ENCODE data around the gene STX5. TPM values are rescaled to one million over a fixed set of nuclear protein-coding genes. Genes with fewer than 3 reads are reported as not detected.

The STX5 gene
- total and polyA plus RNA-seq, 9 of the 15 experiments (the other 6 are each of a cell fraction or from before 2014, with no cell fraction given): 2.8 to 28.6 (median 23.7) TPM

- 0 out of 4 replicates have a peak, but pooled peaks of 1 of the 2 experiments have one; percentile 14 for TF ChIP-seq SIN3A (IDR thresholded peaks at IDR 0.05; ENCODE audit: borderline replicate concordance in 2 of 2, control insufficient read depth in 1 of 2, low read depth in 2 of 2, low read length in 2 of 2)
Measured at GRCh38 chr11:62857541-62857982, 25.7 kb upstream of the STX5 start (continued).

- DNase-seq (ENCODE audit: extremely low read depth in 1 of 4, low spot score in 3 of 4) (no peak), FAIRE-seq (no peak)
- in situ Hi-C loops (cut with MboI): loop anchor here (25.0 kb wide), 1 partner anchor 469 kb away; no protein-coding TSS in a partner anchor
- TF ChIP-seq RBM14 (IDR thresholded peaks at IDR 0.05; ENCODE audit: borderline replicate concordance, insufficient read depth, low read depth, low read length) (no peak), NBN (IDR thresholded peaks at IDR 0.05; ENCODE audit: low read depth) (0 out of 2 replicates have a peak, but pooled peaks have one; percentile 6), SMAD2 (IDR thresholded peaks at IDR 0.05; ENCODE audit: low read depth, low read length) (no peak), ATF2 (CRISPR knock-in tag; IDR thresholded peaks at IDR 0.05) (peak; percentile 21; the same call in 1 of the 2 replicates), PATZ1 (CRISPR knock-in tag; IDR thresholded peaks at IDR 0.05; ENCODE audit: borderline replicate concordance) (no peak), TRIM25 (IDR thresholded peaks at IDR 0.05; ENCODE audit: borderline replicate concordance) (no peak), ERF (CRISPR knock-in tag; IDR thresholded peaks at IDR 0.05) (no peak), ELF2 (CRISPR knock-in tag; IDR thresholded peaks at IDR 0.05) (no peak)
- TF ChIP-seq, protein P1, sequence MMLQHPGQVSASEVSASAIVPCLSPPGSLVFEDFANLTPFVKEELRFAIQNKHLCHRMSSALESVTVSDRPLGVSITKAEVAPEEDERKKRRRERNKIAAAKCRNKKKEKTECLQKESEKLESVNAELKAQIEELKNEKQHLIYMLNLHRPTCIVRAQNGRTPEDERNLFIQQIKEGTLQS (IDR thresholded peaks at IDR 0.05): peak; percentile 5; the same call in 1 of the 2 replicates
- TF ChIP-seq, protein P1 (CRISPR knock-in tag; conservative IDR thresholded peaks at IDR 0.05): no peak
Measured at GRCh38 chr11:62856333-62856895, 24.6 kb upstream of the STX5 start.

More at GRCh38 chr11:62856333-62856895, 24.6 kb upstream of the STX5 start:
- H3K79me2 ChIP-seq (ENCODE audit: control insufficient read depth, insufficient read depth, low read length): peaks cover 99% of the 10 kb centered on the region
- ATAC-seq: no peak
- H3K9ac ChIP-seq (ENCODE audit: insufficient read depth in 1 of 2, low read depth in 2 of 2, low read length in 2 of 2): peak overlapping the region; percentile 96
- intact Hi-C loops (cut with micrococcal nuclease): loop anchor here (2.0 to 5.0 kb wide), 2 partner anchors 16 to 459 kb away; no protein-coding TSS in a partner anchor
- no peaks in the 10 kb centered on the region for H3K9me1 ChIP-seq (ENCODE audit: control insufficient read depth, insufficient read depth, low read length)
- ChIA-PET POLR2A (interaction anchor here (0.6 to 10.0 kb wide), 47 partner anchors 8 to 835 kb away, joined by 3 to 403 read pairs (median 6); partner anchors contain the start of genes BSCL2, C11orf98, CSKMT and HNRNPUL2), CTCF (ENCODE audit: low intra/inter-chr PET ratio) (interaction anchor here (0.5 kb wide), 1 partner anchor 68 kb away, joined by 5 read pairs; no protein-coding TSS in a partner anchor)
- peaks cover 41% of the 10 kb centered on the region for H4K20me1 ChIP-seq (replicated peaks; ENCODE audit: control insufficient read depth, insufficient read depth, low read length)
- H3K27me3 ChIP-seq (ENCODE audit: control insufficient read depth in 2 of 2, insufficient read depth in 2 of 2, low read length in 2 of 2): no peaks in the 10 kb centered on the region
- peaks cover 10 to 24% of the 10 kb centered on the region in 2 experiments; a peak in 4 of 5 replicates for H3K4me1 ChIP-seq (replicated peaks in 1 of 2; ENCODE audit: control insufficient read depth in 2 of 2, insufficient read depth in 2 of 2, low read length in 2 of 2)
- peak overlapping the region; percentile 99 for H3K4me2 ChIP-seq (ENCODE audit: insufficient read depth, low read length)
- under 1% methylated on average over 17 of the region's 20 CpGs for WGBS (ENCODE audit: insufficient coverage, low coverage, missing lambda C conversion rate)
- peaks cover 60% of the 10 kb centered on the region for H3K36me3 ChIP-seq (ENCODE audit: control insufficient read depth, insufficient read depth, low read length)
- TSS peak; percentile 87 for BruUV-seq (replicated peaks)
- H3K9me3 ChIP-seq (replicated peaks; ENCODE audit: control insufficient read depth, insufficient read depth, low read depth, low read length): no peaks in the 10 kb centered on the region
- peak overlapping the region; percentile 79 for H2AFZ ChIP-seq (ENCODE audit: low read depth, low read length)
- H3K27ac ChIP-seq (ENCODE audit: extremely low read depth, low read depth, low read length): peak overlapping the region; percentile 99
- H3K4me3 ChIP-seq: peak overlapping the region; percentile 74

Data from K562 (cell line).